Cardiac muscle cell (in vitro differentiated cells and primary cell): Measurements from ENCODE around the gene KRT222. TPM values are rescaled to one million over a fixed set of nuclear protein-coding genes. Genes with fewer than 3 reads are reported as not detected.

Experiments
- DNase-seq, 2 donors: peaks; one replicate each; pipeline versions ENCODE4 v3.0.0 to v3.0.0-alpha.2; 2010 to 2017; ENCODE audit warnings: low read depth in 1 of 2, low spot score in 1 of 2
- H3K27ac ChIP-seq: fragments of 200-600 bp; sonication (generic); 2 replicates; pipeline ENCODE4 v1.5.1; 2016
- H3K27me3 ChIP-seq: fragments of 200-600 bp; sonication (generic); 2 replicates; pipeline ENCODE4 v1.6.0; 2016; ENCODE audit warnings: control low read depth
- H3K36me3 ChIP-seq: fragments of 200-600 bp; sonication (generic); 2 replicates; pipeline ENCODE4 v1.5.1; 2016; ENCODE audit warnings: control low read depth
- H3K4me1 ChIP-seq: fragments of 200-600 bp; sonication (generic); 2 replicates; pipeline ENCODE4 v1.8.1; 2017; ENCODE audit warnings: low read depth, mild to moderate bottlenecking, mixed run types
- H3K4me3 ChIP-seq: fragments of 200-600 bp; sonication (generic); 2 replicates; pipeline ENCODE4 v1.5.1; 2016; ENCODE audit warnings: mild to moderate bottlenecking
- H3K9me3 ChIP-seq: fragments of 200-600 bp; sonication (generic); 2 replicates; pipeline ENCODE4 v1.5.1; 2017; ENCODE audit warnings: low read depth, mild to moderate bottlenecking, control low read depth
- polyA plus RNA-seq: library from polyadenylated mRNA; unstranded; fragments of >200 nt; fragmentation: Nextera tagmentation; extraction: Ambion mirVana; gene quantifications from 2 replicates; pipeline ENCODE4 v1.2.1, GENCODE V29; 2016
- total RNA-seq: library from RNA; depleted of rRNA; stranded (reverse); fragments of >200 nt; gene quantifications from 2 replicates; pipeline ENCODE4 v1.2.3, GENCODE V29; 2016
- TF ChIP-seq, protein P1 (sequence below): IDR thresholded peaks from 2 replicates; pipeline ENCODE4 v1.5.1; 2012; ENCODE audit warnings: low read depth, mild to moderate bottlenecking, low read length

KRT222 gene
- total RNA-seq (0.25 TPM in 1 of 2 replicates, not detected in the other), polyA plus RNA-seq (0.29 TPM in 1 of 2 replicates, not detected in the other)

GRCh38 chr17:40664582-40665333 lies at the start of gene KRT222:
KRT222 (minus strand) TSS chr17:40665177; CDS start chr17:40665099, 78 bp downstream.
- no peaks in the 10 kb centered on the region for H3K36me3 ChIP-seq
- H3K4me3 ChIP-seq: no peak within 1 kb of the TSS
- TF ChIP-seq, protein P1, sequence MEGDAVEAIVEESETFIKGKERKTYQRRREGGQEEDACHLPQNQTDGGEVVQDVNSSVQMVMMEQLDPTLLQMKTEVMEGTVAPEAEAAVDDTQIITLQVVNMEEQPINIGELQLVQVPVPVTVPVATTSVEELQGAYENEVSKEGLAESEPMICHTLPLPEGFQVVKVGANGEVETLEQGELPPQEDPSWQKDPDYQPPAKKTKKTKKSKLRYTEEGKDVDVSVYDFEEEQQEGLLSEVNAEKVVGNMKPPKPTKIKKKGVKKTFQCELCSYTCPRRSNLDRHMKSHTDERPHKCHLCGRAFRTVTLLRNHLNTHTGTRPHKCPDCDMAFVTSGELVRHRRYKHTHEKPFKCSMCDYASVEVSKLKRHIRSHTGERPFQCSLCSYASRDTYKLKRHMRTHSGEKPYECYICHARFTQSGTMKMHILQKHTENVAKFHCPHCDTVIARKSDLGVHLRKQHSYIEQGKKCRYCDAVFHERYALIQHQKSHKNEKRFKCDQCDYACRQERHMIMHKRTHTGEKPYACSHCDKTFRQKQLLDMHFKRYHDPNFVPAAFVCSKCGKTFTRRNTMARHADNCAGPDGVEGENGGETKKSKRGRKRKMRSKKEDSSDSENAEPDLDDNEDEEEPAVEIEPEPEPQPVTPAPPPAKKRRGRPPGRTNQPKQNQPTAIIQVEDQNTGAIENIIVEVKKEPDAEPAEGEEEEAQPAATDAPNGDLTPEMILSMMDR: no peak
- no peaks in the 10 kb centered on the region for H3K4me1 ChIP-seq
- H3K27ac ChIP-seq: no peak within 1 kb of the TSS
- peak in 1 of 2 donors; percentile 5 for DNase-seq
- no peaks in the 10 kb centered on the region for H3K9me3 ChIP-seq
- H3K27me3 ChIP-seq: no peaks in the 10 kb centered on the region

DNA sequence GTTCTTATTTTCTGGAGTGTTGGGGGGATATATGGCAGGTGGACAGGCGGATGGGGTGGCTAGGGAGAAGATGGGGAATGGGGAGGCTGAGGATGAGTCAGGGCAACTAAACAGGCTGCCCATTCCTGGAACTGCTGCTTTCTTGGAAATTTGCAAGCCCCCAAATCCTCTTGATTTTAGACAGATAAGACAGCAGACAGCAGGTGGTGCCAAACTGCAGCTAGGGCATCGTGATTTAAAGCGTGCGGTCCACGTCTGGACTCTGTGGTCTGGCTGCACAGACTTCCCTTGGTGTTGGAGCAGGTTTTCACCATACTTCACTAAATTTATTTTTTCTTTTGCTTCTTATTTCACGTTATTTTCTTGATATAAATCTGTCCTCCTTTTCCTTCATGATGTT lies 49.5 kb upstream of the KRT222 start:
- Histone ChIP-seq H3K4me3 (no peak overlapping the region), H3K4me1 (no peaks in the 10 kb centered on the region), H3K9me3 (no peaks in the 10 kb centered on the region), H3K36me3 (no peaks in the 10 kb centered on the region), H3K27ac (no peak overlapping the region), H3K27me3 (no peaks in the 10 kb centered on the region)
- DNase-seq: no peak
- TF ChIP-seq, protein P1: no peak

GRCh38 chr17:40707745-40708144 lies 42.8 kb upstream of the KRT222 start:
- Histone ChIP-seq H3K27me3 (no peaks in the 10 kb centered on the region), H3K4me3 (no peak overlapping the region), H3K36me3 (no peaks in the 10 kb centered on the region), H3K27ac (no peak overlapping the region), H3K4me1 (no peaks in the 10 kb centered on the region), H3K9me3 (no peaks in the 10 kb centered on the region)
- no peak for DNase-seq
- TF ChIP-seq, protein P1: no peak

GRCh38 chr17:40705584-40705983 lies 40.6 kb upstream of the KRT222 start:
- TF ChIP-seq, protein P1: no peak

DNA sequence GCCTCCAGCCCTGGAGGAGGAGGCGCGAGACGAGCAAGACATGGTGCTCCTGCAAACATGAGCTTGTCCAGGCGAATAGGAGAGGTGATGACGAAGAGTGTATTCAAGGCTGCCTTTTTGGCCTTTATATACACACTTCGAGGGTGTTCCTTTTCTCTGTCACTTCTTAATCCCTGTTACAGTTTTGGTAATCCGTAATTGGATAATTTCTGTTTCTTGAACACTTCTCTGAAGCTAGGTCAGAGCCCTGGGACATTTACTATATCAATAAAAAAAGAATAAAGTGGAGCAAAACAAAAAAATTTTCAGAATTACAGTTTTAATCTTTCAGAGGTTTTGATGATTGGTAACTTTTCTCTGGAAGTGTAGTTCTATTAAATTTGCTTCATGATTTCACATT lies 38.7 kb upstream of the KRT222 start, which contains the start of gene KRT24:
TSS of gene KRT24 (minus strand) at position 101 of the 400 bp plus-strand sequence. CDS start at position 42, 59 bp downstream.
- H3K27me3 ChIP-seq: no peaks in the 10 kb centered on the region

More at GRCh38 chr17:40705584-40705983, 40.6 kb upstream of the KRT222 start:
- no peaks in the 10 kb centered on the region for H3K9me3 ChIP-seq
- no peaks in the 10 kb centered on the region for H3K27me3 ChIP-seq
- H3K4me1 ChIP-seq: no peaks in the 10 kb centered on the region
- DNase-seq: no peak
- no peaks in the 10 kb centered on the region for H3K36me3 ChIP-seq
- H3K4me3 ChIP-seq: no peak overlapping the region
- no peak overlapping the region for H3K27ac ChIP-seq

More for the DNA sequence above, 38.7 kb upstream of the KRT222 start, which contains the start of gene KRT24:
- Histone ChIP-seq H3K27ac (no peak within 1 kb of the TSS), H3K4me3 (no peak within 1 kb of the TSS), H3K36me3 (no peaks in the 10 kb centered on the region), H3K9me3 (no peaks in the 10 kb centered on the region), H3K4me1 (no peaks in the 10 kb centered on the region)
- no peak for DNase-seq
- TF ChIP-seq, protein P1: no peak
